Tongue (tissue), 3 donors: ENCODE data around the gene MEGF10. TPM values are rescaled to one million over a fixed set of nuclear protein-coding genes. Genes with fewer than 3 reads are reported as not detected.

Source experiments
- DNase-seq: peaks from one replicate; pipeline ENCODE4 v3.0.0-alpha.2; 2015
- small RNA-seq: library from RNA; depleted of rRNA; stranded (forward); fragments of <200 nt; gene quantifications from one replicate; pipeline ENCODE3, GENCODE V24; 2014; ENCODE audit warnings: low replicate concordance
- total RNA-seq: library from RNA; depleted of rRNA; stranded (reverse); fragments of >200 nt; gene quantifications from one replicate; pipeline ENCODE4 v1.2.3, GENCODE V29; 2014

Gene MEGF10
- total RNA-seq, 1 donor from 2014 or later, result 59.6 TPM

GRCh38 chr5:127441799-127442484 lies 151.3 kb downstream of the MEGF10 start:
- peak; percentile 62 for DNase-seq

GRCh38 chr5:127444171-127444570 lies 153.6 kb downstream of the MEGF10 start:
- no peak for DNase-seq

GRCh38 chr5:127445328-127445727 lies 154.7 kb downstream of the MEGF10 start:
- DNase-seq, result no peak

GRCh38 chr5:127446626-127447025 lies 156.0 kb downstream of the MEGF10 start:
- no peak for DNase-seq

GRCh38 chr5:127447827-127448226 lies 157.2 kb downstream of the MEGF10 start:
- no peak for DNase-seq

GRCh38 chr5:127450046-127450445 lies 159.4 kb downstream of the MEGF10 start:
- DNase-seq, result no peak

- DNase-seq, result no peak
These were observed 160.5 kb downstream of the MEGF10 start for GRCh38 chr5:127451096-127451495.

- DNase-seq, result no peak
These were observed 162.0 kb downstream of the MEGF10 start for GRCh38 chr5:127452626-127453025.

- DNase-seq, result no peak
These were observed 180.6 kb downstream of the MEGF10 start for GRCh38 chr5:127471211-127471610.

- DNase-seq, result no peak
These were observed 182.1 kb downstream of the MEGF10 start for GRCh38 chr5:127472700-127473099.

- no peak for DNase-seq
These were observed 195.9 kb downstream of the MEGF10 start for GRCh38 chr5:127486471-127486870.

- DNase-seq, result peak; percentile 82
These were observed 202.5 kb downstream of the MEGF10 start for GRCh38 chr5:127492854-127493738.

- DNase-seq, result no peak
These were observed 208.0 kb downstream of the MEGF10 start for GRCh38 chr5:127498548-127498947.

GRCh38 chr5:127505905-127506304 lies 215.3 kb downstream of the MEGF10 start:
- DNase-seq, result no peak

- DNase-seq, result no peak
These were observed 216.0 kb downstream of the MEGF10 start for GRCh38 chr5:127506616-127507015.

GRCh38 chr5:127508644-127509373 lies 218.2 kb downstream of the MEGF10 start:
- no peak for DNase-seq

Small RNA genes lying within 50 kb of the gene (small RNA-seq; reads per million reads assigned to genes)
- gene AC010424.1, result not detected

Other genes with a start within 250 kb of the MEGF10 start
- 3.4 TPM for gene C5orf63, start 217.3 kb upstream of the MEGF10 start, total RNA-seq
- gene PRRC1, start 226.8 kb downstream of the MEGF10 start, total RNA-seq, result 56.9 TPM